Measurements from ENCODE around the gene RPS19.
A peak's percentile ranks its signal among the peaks of the same experiment; 100 is the strongest.

- TF ChIP-seq CTCF (IDR thresholded peaks at IDR 0.05), result no peak
- no peak for TF ChIP-seq POLR2A (IDR thresholded peaks at IDR 0.05; ENCODE audit: low read depth)
- peak in 1 of 2 donors; percentile 6 for TF ChIP-seq POLR2AphosphoS5 (IDR thresholded peaks at IDR 0.05)
- TF ChIP-seq EP300 (IDR thresholded peaks at IDR 0.05), result no peak
These were observed 11.7 kb downstream of the RPS19 start for GRCh38 chr19:41871573-41872383.

Data from esophagus muscularis mucosa (tissue), 4 donors.